Measurements from ENCODE around the gene ERFL. TPM values are rescaled to one million over a fixed set of nuclear protein-coding genes. Genes with fewer than 3 reads are reported as not detected.

Gene ERFL
- total and polyA plus RNA-seq, 4 donors = 0.46 to 0.81 (median 0.51) TPM; not detected in 1

GRCh38 chr19:41871573-41872383, 56.5 kb downstream of the ERFL start:
- Histone ChIP-seq H3K27ac (ENCODE audit: low read depth in 1 of 2, low read length in 2 of 2) (no peak overlapping the region), H3K4me3 (ENCODE audit: low read length in 2 of 2) (no peak overlapping the region), H3K36me3 (ENCODE audit: control insufficient read depth in 1 of 2, insufficient read depth in 2 of 2, low read length in 1 of 2) (peaks cover 0 to 4% of the 10 kb centered on the region in 2 donors), H3K9me3 (ENCODE audit: control insufficient read depth, low read length) (no peaks in the 10 kb centered on the region), H3K4me1 (ENCODE audit: control insufficient read depth in 1 of 2, insufficient read depth in 2 of 2, low read length in 2 of 2) (no peaks in the 10 kb centered on the region), H3K27me3 (ENCODE audit: control insufficient read depth in 1 of 2, insufficient read depth in 2 of 2, low read length in 1 of 2) (no peaks in the 10 kb centered on the region)
- ATAC-seq (ENCODE audit: low FRiP score) = peak; percentile 37
- intact Hi-C loops (cut with DNase I) = no loop called here
- WGBS, 2 donors = 75% methylated on average over 16 of the region's 16 CpGs
- no peak for DNase-seq

- Histone ChIP-seq H3K27ac (ENCODE audit: low read depth in 1 of 2, low read length in 2 of 2) (no peak overlapping the region), H3K4me1 (ENCODE audit: control insufficient read depth in 1 of 2, insufficient read depth in 2 of 2, low read length in 2 of 2) (no peaks in the 10 kb centered on the region), H3K4me3 (ENCODE audit: low read length in 2 of 2) (no peak overlapping the region), H3K9me3 (ENCODE audit: control insufficient read depth, low read length) (no peaks in the 10 kb centered on the region), H3K36me3 (ENCODE audit: control insufficient read depth in 1 of 2, insufficient read depth in 2 of 2, low read length in 1 of 2) (peaks cover 0 to 4% of the 10 kb centered on the region in 2 donors), H3K27me3 (ENCODE audit: control insufficient read depth in 1 of 2, insufficient read depth in 2 of 2, low read length in 1 of 2) (no peaks in the 10 kb centered on the region)
- intact Hi-C loops (cut with DNase I) = no loop called here
- DNase-seq = no peak
- WGBS, 2 donors = 35 to 88% methylated on average over 2 to 3 of the region's 3 CpGs
- no peak for ATAC-seq (ENCODE audit: low FRiP score)
These were observed 57.8 kb downstream of the ERFL start for GRCh38 chr19:41870401-41870873.

- intact Hi-C loops (cut with DNase I) = no loop called here
- no peaks in the 10 kb centered on the region for H3K9me3 ChIP-seq (ENCODE audit: control insufficient read depth, low read length)
- ATAC-seq (ENCODE audit: low FRiP score) (no peak), DNase-seq (no peak)
- H3K36me3 ChIP-seq (ENCODE audit: control insufficient read depth in 1 of 2, insufficient read depth in 2 of 2, low read length in 1 of 2) = peaks cover 0 to 6% of the 10 kb centered on the region in 2 donors
- H3K4me3 ChIP-seq (ENCODE audit: low read length in 2 of 2) = no peak overlapping the region
- H3K27me3 ChIP-seq (ENCODE audit: control insufficient read depth in 1 of 2, insufficient read depth in 2 of 2, low read length in 1 of 2) = no peaks in the 10 kb centered on the region
- 84 to 85% methylated on average over 13 of the region's 13 CpGs for WGBS, 2 donors
- H3K27ac ChIP-seq (ENCODE audit: low read depth in 1 of 2, low read length in 2 of 2) = no peak overlapping the region
- no peaks in the 10 kb centered on the region for H3K4me1 ChIP-seq (ENCODE audit: control insufficient read depth in 1 of 2, insufficient read depth in 2 of 2, low read length in 2 of 2)
These were observed 58.8 kb downstream of the ERFL start for GRCh38 chr19:41869374-41869955.

- DNase-seq (no peak), ATAC-seq (ENCODE audit: low FRiP score) (no peak)
- intact Hi-C loops (cut with DNase I) = no loop called here
- Histone ChIP-seq H3K27ac (ENCODE audit: low read depth in 1 of 2, low read length in 2 of 2) (no peak overlapping the region), H3K9me3 (ENCODE audit: control insufficient read depth, low read length) (no peaks in the 10 kb centered on the region), H3K4me3 (ENCODE audit: low read length in 2 of 2) (no peak overlapping the region), H3K4me1 (ENCODE audit: control insufficient read depth in 1 of 2, insufficient read depth in 2 of 2, low read length in 2 of 2) (no peaks in the 10 kb centered on the region), H3K36me3 (ENCODE audit: control insufficient read depth in 1 of 2, insufficient read depth in 2 of 2, low read length in 1 of 2) (peaks cover 0 to 10% of the 10 kb centered on the region in 2 donors), H3K27me3 (ENCODE audit: control insufficient read depth in 1 of 2, insufficient read depth in 2 of 2, low read length in 1 of 2) (no peaks in the 10 kb centered on the region)
- WGBS, 2 donors = 82 to 92% methylated on average over 12 of the region's 12 CpGs
These were observed 59.3 kb downstream of the ERFL start for GRCh38 chr19:41868989-41869300.

GRCh38 chr19:41868120-41868988, 59.9 kb downstream of the ERFL start:
- Histone ChIP-seq H3K4me3 (ENCODE audit: low read length in 2 of 2) (no peak overlapping the region), H3K9me3 (ENCODE audit: control insufficient read depth, low read length) (no peaks in the 10 kb centered on the region), H3K27ac (ENCODE audit: low read depth in 1 of 2, low read length in 2 of 2) (no peak overlapping the region), H3K36me3 (ENCODE audit: control insufficient read depth in 1 of 2, insufficient read depth in 2 of 2, low read length in 1 of 2) (peaks cover 0 to 10% of the 10 kb centered on the region in 2 donors), H3K4me1 (ENCODE audit: control insufficient read depth in 1 of 2, insufficient read depth in 2 of 2, low read length in 2 of 2) (no peaks in the 10 kb centered on the region), H3K27me3 (ENCODE audit: control insufficient read depth in 1 of 2, insufficient read depth in 2 of 2, low read length in 1 of 2) (no peaks in the 10 kb centered on the region)
- intact Hi-C loops (cut with DNase I) = no loop called here
- 80 to 83% methylated on average over 10 of the region's 10 CpGs for WGBS, 2 donors
- DNase-seq = no peak
- ATAC-seq (ENCODE audit: low FRiP score) = no peak

GRCh38 chr19:41866284-41866683, 62.0 kb downstream of the ERFL start:
- Histone ChIP-seq H3K4me3 (ENCODE audit: low read length in 2 of 2) (no peak overlapping the region), H3K27me3 (ENCODE audit: control insufficient read depth in 1 of 2, insufficient read depth in 2 of 2, low read length in 1 of 2) (no peaks in the 10 kb centered on the region), H3K27ac (ENCODE audit: low read depth in 1 of 2, low read length in 2 of 2) (no peak overlapping the region), H3K9me3 (ENCODE audit: control insufficient read depth, low read length) (no peaks in the 10 kb centered on the region), H3K4me1 (ENCODE audit: control insufficient read depth in 1 of 2, insufficient read depth in 2 of 2, low read length in 2 of 2) (peaks cover 0 to 2% of the 10 kb centered on the region in 2 donors), H3K36me3 (ENCODE audit: control insufficient read depth in 1 of 2, insufficient read depth in 2 of 2, low read length in 1 of 2) (peaks cover 0 to 12% of the 10 kb centered on the region in 2 donors)
- intact Hi-C loops (cut with DNase I) = no loop called here
- DNase-seq = no peak
- WGBS, 2 donors = 84 to 90% methylated on average over 3 of the region's 3 CpGs
- ATAC-seq (ENCODE audit: low FRiP score) = no peak

GRCh38 chr19:41864374-41864773, 63.9 kb downstream of the ERFL start:
- Histone ChIP-seq H3K4me1 (ENCODE audit: control insufficient read depth in 1 of 2, insufficient read depth in 2 of 2, low read length in 2 of 2) (peaks cover 0 to 6% of the 10 kb centered on the region in 2 donors), H3K36me3 (ENCODE audit: control insufficient read depth in 1 of 2, insufficient read depth in 2 of 2, low read length in 1 of 2) (peaks cover 0 to 8% of the 10 kb centered on the region in 2 donors), H3K4me3 (ENCODE audit: low read length in 2 of 2) (no peak overlapping the region), H3K27ac (ENCODE audit: low read depth in 1 of 2, low read length in 2 of 2) (no peak overlapping the region), H3K27me3 (ENCODE audit: control insufficient read depth in 1 of 2, insufficient read depth in 2 of 2, low read length in 1 of 2) (no peaks in the 10 kb centered on the region), H3K9me3 (ENCODE audit: control insufficient read depth, low read length) (no peaks in the 10 kb centered on the region)
- no peak for ATAC-seq (ENCODE audit: low FRiP score)
- 92 to 93% methylated on average over 5 of the region's 5 CpGs for WGBS, 2 donors
- DNase-seq = no peak
- intact Hi-C loops (cut with DNase I) = no loop called here

- no peaks in the 10 kb centered on the region for H3K27me3 ChIP-seq (ENCODE audit: control insufficient read depth in 1 of 2, insufficient read depth in 2 of 2, low read length in 1 of 2)
- intact Hi-C loops (cut with DNase I) = no loop called here
- no peak overlapping the region for H3K27ac ChIP-seq (ENCODE audit: low read depth in 1 of 2, low read length in 2 of 2)
- peak in 1 of 2 donors; percentile 68 for DNase-seq
- no peak overlapping the region for H3K4me3 ChIP-seq (ENCODE audit: low read length in 2 of 2)
- H3K9me3 ChIP-seq (ENCODE audit: control insufficient read depth, low read length) = no peaks in the 10 kb centered on the region
- 82 to 87% methylated on average over 11 of the region's 11 CpGs for WGBS, 2 donors
- no peak for ATAC-seq (ENCODE audit: low FRiP score)
- peaks cover 0 to 8% of the 10 kb centered on the region in 2 donors for H3K36me3 ChIP-seq (ENCODE audit: control insufficient read depth in 1 of 2, insufficient read depth in 2 of 2, low read length in 1 of 2)
- H3K4me1 ChIP-seq (ENCODE audit: control insufficient read depth in 1 of 2, insufficient read depth in 2 of 2, low read length in 2 of 2) = peaks cover 0 to 6% of the 10 kb centered on the region in 2 donors
These were observed 64.9 kb downstream of the ERFL start for GRCh38 chr19:41863209-41863931.
